Smooth muscle cell (in vitro differentiated cells): ENCODE data around the gene PRKRA. TPM values are rescaled to one million over a fixed set of nuclear protein-coding genes. Genes with fewer than 3 reads are reported as not detected.
A peak's percentile ranks its signal among the peaks of the same experiment; 100 is the strongest.

ENCODE experiments used
- DNase-seq: peaks from one replicate; lab custom pipeline; 2025; ENCODE audit not compliant: unreplicated experiment; lab: John Stamatoyannopoulos, UW
- H2AFZ ChIP-seq: fragments of 200-600 bp; sonication (generic); 2 replicates; pipeline ENCODE4 v1.6.0; 2016; ENCODE audit warnings: antibody characterized with exemption, low read depth, mild to moderate bottlenecking
- H3F3A ChIP-seq: fragments of 200-600 bp; sonication (generic); 2 replicates; pipeline ENCODE4 v1.6.0; 2017; ENCODE audit warnings: antibody characterized with exemption, low read depth
- H3K27ac ChIP-seq: fragments of 200-600 bp; sonication (generic); 2 replicates; pipeline ENCODE4 v1.5.1; 2016; ENCODE audit warnings: low read depth, mild to moderate bottlenecking
- H3K27me3 ChIP-seq: fragments of 200-600 bp; sonication (generic); 2 replicates; pipeline ENCODE4 v1.6.1; 2016; ENCODE audit warnings: low read depth, mild to moderate bottlenecking
- H3K36me3 ChIP-seq: fragments of 200-600 bp; sonication (generic); 2 replicates; pipeline ENCODE4 v1.5.1; 2016; ENCODE audit warnings: low read depth
- H3K4me1 ChIP-seq: fragments of 200-600 bp; sonication (generic); 2 replicates; pipeline ENCODE4 v1.5.1; 2016; ENCODE audit warnings: low read depth
- H3K4me2 ChIP-seq: fragments of 200-600 bp; sonication (generic); 2 replicates; pipeline ENCODE4 v1.6.0; 2016; ENCODE audit warnings: mild to moderate bottlenecking
- H3K4me3 ChIP-seq: fragments of 200-600 bp; sonication (generic); 2 replicates; pipeline ENCODE4 v1.5.1; 2016; ENCODE audit warnings: mild to moderate bottlenecking
- H3K79me2 ChIP-seq: fragments of 200-600 bp; sonication (generic); 2 replicates; pipeline ENCODE4 v1.6.0; 2016; ENCODE audit warnings: low read depth, mild to moderate bottlenecking
- H3K9ac ChIP-seq: fragments of 200-600 bp; sonication (generic); 2 replicates; pipeline ENCODE4 v1.6.0; 2016; ENCODE audit warnings: low read depth
- H3K9me3 ChIP-seq: fragments of 200-600 bp; sonication (generic); replicated peaks from 2 replicates; pipeline ENCODE4 v1.5.1; 2016; ENCODE audit warnings: low read depth
- H4K20me1 ChIP-seq: fragments of 200-600 bp; sonication (generic); 2 replicates; pipeline ENCODE4 v1.6.0; 2016; ENCODE audit warnings: low read depth
- CTCF ChIP-seq: fragments of 200-600 bp; sonication (generic); IDR thresholded peaks from 2 replicates; pipeline ENCODE4 v1.5.1; 2017; ENCODE audit warnings: borderline replicate concordance, mild to moderate bottlenecking, antibody characterized with exemption; ENCODE audit not compliant: insufficient read depth, poor library complexity, severe bottlenecking
- WGBS: methylation state at CpG from one replicate; pipeline ENCODE4 v1.1.7; 2016; ENCODE audit warnings: low lambda C conversion rate; 5-methylcytosine and 5-hydroxymethylcytosine counted together
- polyA plus RNA-seq: library from polyadenylated mRNA; unstranded; fragments of >200 nt; fragmentation: Nextera tagmentation; extraction: Ambion mirVana; gene quantifications from 2 replicates; pipeline ENCODE4 v1.2.1, GENCODE V29; 2016
- total RNA-seq: library from RNA; depleted of rRNA; stranded (reverse); fragments of >200 nt; gene quantifications from 2 replicates; pipeline ENCODE4 v1.2.3, GENCODE V29; 2014

The PRKRA gene
- total and polyA plus RNA-seq, 2 experiments from 2014 or later: 48.8 to 57.5 TPM

DNA sequence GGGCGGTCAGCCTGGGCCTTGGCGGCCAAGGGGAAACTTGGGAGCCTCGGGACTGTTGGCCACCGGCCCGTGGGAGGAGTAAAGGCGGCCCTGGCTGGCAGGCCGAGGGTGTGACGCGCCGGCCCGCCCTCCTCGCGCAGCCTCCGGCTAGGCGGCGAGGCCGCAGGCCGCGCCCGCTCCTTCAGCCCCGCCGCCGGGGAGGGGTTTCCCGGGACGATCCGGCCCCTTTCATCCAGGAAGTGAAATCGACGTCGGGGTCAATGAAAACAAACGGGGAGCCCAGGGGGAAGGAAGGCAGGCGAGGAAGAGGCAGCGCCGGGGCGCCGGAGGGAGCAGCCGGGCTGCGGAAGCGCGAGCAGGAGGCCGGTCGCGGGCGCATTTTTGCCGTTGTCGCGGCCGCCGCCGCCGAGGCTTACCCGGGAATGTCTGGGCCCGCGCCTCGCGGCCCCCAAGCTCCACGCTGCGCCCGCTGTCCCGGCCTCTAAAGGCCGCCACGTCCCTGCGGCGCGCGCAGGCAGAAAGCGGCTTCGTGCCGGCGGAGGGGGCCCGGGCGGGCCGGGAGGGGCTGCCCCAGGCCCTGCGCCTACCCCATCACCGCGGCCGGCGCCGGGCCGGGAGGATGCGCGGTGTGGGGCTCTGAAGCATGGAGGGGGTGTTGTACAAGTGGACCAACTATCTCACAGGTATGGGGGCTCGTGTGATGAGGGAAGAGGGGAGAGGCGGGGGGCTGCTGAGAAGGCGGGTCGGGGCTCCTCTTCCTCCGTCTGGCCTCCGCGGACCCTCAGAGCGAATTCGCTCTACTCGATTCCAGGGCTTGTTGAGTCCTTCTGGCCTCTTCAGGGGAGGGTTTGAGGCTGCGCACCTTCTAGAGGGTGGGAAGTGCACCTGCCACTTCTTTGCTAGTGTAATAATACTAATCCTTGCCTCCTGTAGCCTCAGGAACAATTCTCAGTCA lies 29.5 kb upstream of the PRKRA start, which contains the start of gene PLEKHA3:
PLEKHA3 (plus strand) TSS at position 231 of the 955 bp plus-strand sequence; CDS start at position 644, 413 bp downstream.
- peak within 1 kb of the TSS; percentile 92 for H3K4me2 ChIP-seq
- H2AFZ ChIP-seq: peak within 1 kb of the TSS; percentile 95
- H3K9me3 ChIP-seq: no peaks in the 10 kb centered on the region
- H3F3A ChIP-seq: peaks cover 5% of the 10 kb centered on the region
- no peak for TF ChIP-seq CTCF
- H3K9ac ChIP-seq: peak within 1 kb of the TSS; percentile 90
- no peaks in the 10 kb centered on the region for H3K36me3 ChIP-seq
- peaks cover 47% of the 10 kb centered on the region for H4K20me1 ChIP-seq
- H3K4me3 ChIP-seq: peak within 1 kb of the TSS; percentile 91
- peaks cover 32% of the 10 kb centered on the region for H3K4me1 ChIP-seq
- WGBS: 1% methylated on average over 61 of the region's 92 CpGs
- peaks cover 75% of the 10 kb centered on the region for H3K79me2 ChIP-seq
- H3K27ac ChIP-seq: peak within 1 kb of the TSS; percentile 94
- peak; percentile 88 for DNase-seq
- H3K27me3 ChIP-seq: no peaks in the 10 kb centered on the region

- H2AFZ ChIP-seq: peak overlapping the region; percentile 78
- H3K4me3 ChIP-seq: peak overlapping the region; percentile 91
- H3K36me3 ChIP-seq: no peaks in the 10 kb centered on the region
- H3K27ac ChIP-seq: peak overlapping the region; percentile 94
- no peak for DNase-seq
- H3K4me1 ChIP-seq: peaks cover 32% of the 10 kb centered on the region
- peaks cover 73% of the 10 kb centered on the region for H3K79me2 ChIP-seq
- peaks cover 40% of the 10 kb centered on the region for H4K20me1 ChIP-seq
- no peak for TF ChIP-seq CTCF
- H3K4me2 ChIP-seq: peak overlapping the region; percentile 92
- H3K9me3 ChIP-seq: no peaks in the 10 kb centered on the region
- peaks cover 5% of the 10 kb centered on the region for H3F3A ChIP-seq
- H3K9ac ChIP-seq: peak overlapping the region; percentile 90
- WGBS: 29% methylated on average over 19 of the region's 19 CpGs
- no peaks in the 10 kb centered on the region for H3K27me3 ChIP-seq
These were observed 28.8 kb upstream of the PRKRA start for GRCh38 chr2:178479758-178480226.

- H4K20me1 ChIP-seq: peaks cover 34% of the 10 kb centered on the region
- 56% methylated on average over 4 of the region's 4 CpGs for WGBS
- no peaks in the 10 kb centered on the region for H3K27me3 ChIP-seq
- peaks cover 72% of the 10 kb centered on the region for H3K79me2 ChIP-seq
- H3K4me3 ChIP-seq: peak overlapping the region; percentile 91
- no peak for DNase-seq
- no peak overlapping the region for H3K9ac ChIP-seq
- TF ChIP-seq CTCF: no peak
- H3F3A ChIP-seq: peaks cover 5% of the 10 kb centered on the region
- H3K9me3 ChIP-seq: no peaks in the 10 kb centered on the region
- H3K4me1 ChIP-seq: peaks cover 32% of the 10 kb centered on the region
- H3K4me2 ChIP-seq: peak overlapping the region; percentile 92
- H2AFZ ChIP-seq: peak overlapping the region; percentile 95
- no peaks in the 10 kb centered on the region for H3K36me3 ChIP-seq
- peak overlapping the region; percentile 94 for H3K27ac ChIP-seq
These were observed 28.3 kb upstream of the PRKRA start for GRCh38 chr2:178479275-178479616.
